CD14-positive monocyte (primary cell): ENCODE measurements around the gene HOXD13. TPM values are rescaled to one million over a fixed set of nuclear protein-coding genes. Genes with fewer than 3 reads are reported as not detected.

Experiments used
- DNase-seq, 3 donors: peaks; one replicate each; pipeline ENCODE4 v3.0.0-alpha.2; 2011 to 2022
- H2AFZ ChIP-seq: 2 replicates; pipeline ENCODE4 v1.6.0; 2012; ENCODE audit warnings: mild to moderate bottlenecking, low read depth, low read length, inconsistent platforms; ENCODE audit not compliant: insufficient read depth, poor library complexity, severe bottlenecking
- H3K27ac ChIP-seq, 2 donors: 1 replicate in 1 of 2; 2 replicates in 1 of 2; pipeline ENCODE4 v1.5.1; 2012 to 2013; ENCODE audit warnings: low read length in 2 of 2, control low read depth in 1 of 2, inconsistent platforms in 1 of 2, low read depth in 1 of 2, mild to moderate bottlenecking in 1 of 2
- H3K27me3 ChIP-seq, 2 donors: one replicate each; pipeline versions ENCODE4 v1.6.0 to v1.6.1; 2011 to 2013; ENCODE audit warnings: low read length in 2 of 2; ENCODE audit not compliant: control insufficient read depth in 2 of 2, insufficient read depth in 2 of 2
- H3K36me3 ChIP-seq, 2 donors: replicated peaks in 1 of 2; 1 replicate in 1 of 2; 2 replicates in 1 of 2; pipeline versions ENCODE4 v1.5.1 to v1.6.1; 2012 to 2013; ENCODE audit warnings: low read length in 2 of 2, control low read depth in 1 of 2, inconsistent platforms in 1 of 2, mild to moderate bottlenecking in 1 of 2; ENCODE audit not compliant: insufficient read depth in 2 of 2, control insufficient read depth in 1 of 2
- H3K4me1 ChIP-seq, 2 donors: 1 replicate in 1 of 2; 2 replicates in 1 of 2; pipeline versions ENCODE4 v1.5.1 to v1.6.1; 2012 to 2013; ENCODE audit warnings: low read length in 2 of 2, control low read depth in 1 of 2, inconsistent platforms in 1 of 2, mild to moderate bottlenecking in 1 of 2, moderate library complexity in 1 of 2; ENCODE audit not compliant: insufficient read depth in 2 of 2, control insufficient read depth in 1 of 2
- H3K4me2 ChIP-seq: replicated peaks from 2 replicates; pipeline ENCODE3; 2012; ENCODE audit warnings: low read length, moderate library complexity, mild to moderate bottlenecking; ENCODE audit not compliant: poor library complexity, severe bottlenecking; ENCODE audit errors: extremely low read depth
- H3K4me3 ChIP-seq, 3 experiments: fragments of 200-600 bp in 1 of 3; sonication (generic) in 1 of 3; replicated peaks in 1 of 3; 1 replicate in 2 of 3; 2 replicates in 1 of 3; pipeline ENCODE4 v1.5.1; 2011 to 2013; ENCODE audit warnings: low read length in 3 of 3, mild to moderate bottlenecking in 3 of 3, control low read depth in 2 of 3, low read depth in 2 of 3, inconsistent platforms in 1 of 3, moderate library complexity in 1 of 3
- H3K79me2 ChIP-seq: 2 replicates; pipeline ENCODE4 v1.6.0; 2012; ENCODE audit warnings: mild to moderate bottlenecking, control low read depth, inconsistent platforms, low read length, moderate library complexity; ENCODE audit not compliant: insufficient read depth
- H3K9ac ChIP-seq: 2 replicates; pipeline ENCODE4 v1.6.0; 2017; ENCODE audit warnings: low read length, mild to moderate bottlenecking; ENCODE audit not compliant: insufficient read depth, poor library complexity, severe bottlenecking
- H3K9me3 ChIP-seq, 2 donors: replicated peaks in 1 of 2; 1 replicate in 1 of 2; 2 replicates in 1 of 2; pipeline versions ENCODE4 v1.5.1 to v1.6.1; 2012 to 2013; ENCODE audit warnings: low read length in 2 of 2, control low read depth in 1 of 2; ENCODE audit not compliant: control insufficient read depth in 1 of 2, insufficient read depth in 1 of 2
- H4K20me1 ChIP-seq: 2 replicates; pipeline ENCODE4 v1.6.0; 2012; ENCODE audit warnings: mild to moderate bottlenecking, low read length, control low read depth, moderate library complexity; ENCODE audit not compliant: insufficient read depth
- H3K27ac Mint-ChIP-seq, 7 donors: one replicate each; pipeline ENCODE4 v1.8.0; 2020; ENCODE audit warnings: mild to moderate bottlenecking in 7 of 7, mixed read lengths in 7 of 7, moderate library complexity in 6 of 7, inconsistent platforms in 2 of 7
- H3K27me3 Mint-ChIP-seq, 3 donors: one replicate each; pipeline ENCODE4 v1.8.0; 2021 to 2022; ENCODE audit warnings: low read depth in 3 of 3, mild to moderate bottlenecking in 3 of 3, mixed read lengths in 3 of 3, moderate library complexity in 3 of 3, inconsistent platforms in 1 of 3
- H3K36me3 Mint-ChIP-seq, 2 donors: one replicate each; pipeline ENCODE4 v1.8.0; 2020; ENCODE audit warnings: mixed read lengths in 2 of 2, inconsistent platforms in 1 of 2, mild to moderate bottlenecking in 1 of 2
- H3K4me1 Mint-ChIP-seq: one replicate; pipeline ENCODE4 v1.8.0; 2020; ENCODE audit warnings: mild to moderate bottlenecking, mixed read lengths
- H3K4me3 Mint-ChIP-seq, 2 donors: one replicate each; pipeline ENCODE4 v1.8.0; 2020; ENCODE audit warnings: mild to moderate bottlenecking in 2 of 2, mixed read lengths in 2 of 2, moderate library complexity in 1 of 2
- H3K9me3 Mint-ChIP-seq, 7 donors: one replicate each; pipeline ENCODE4 v1.8.0; 2020 to 2022; ENCODE audit warnings: mixed read lengths in 7 of 7, mild to moderate bottlenecking in 6 of 7, moderate library complexity in 6 of 7, inconsistent platforms in 2 of 7
- CTCF ChIP-seq: fragments of 200-600 bp; IDR thresholded peaks from one replicate; pipeline ENCODE4 v1.8.0; 2022; ENCODE audit warnings: antibody characterized with exemption, mild to moderate bottlenecking
- WGBS: methylation state at CpG from one replicate; pipeline ENCODE4 v1.1.5; 2013; ENCODE audit warnings: missing lambda C conversion rate; ENCODE audit not compliant: insufficient coverage; 5-methylcytosine and 5-hydroxymethylcytosine counted together
- intact Hi-C, 2 donors: fragments of 100-400 bp; cut with micrococcal nuclease; formaldehyde crosslinking; loops; one replicate each; pipeline versions ENCODE4 v1.15.0 to v1.15.1; 2023
- polyA plus RNA-seq, 3 donors: library from polyadenylated mRNA; depleted of rRNA in 1 of 3; unstranded in 2 of 3; stranded (reverse) in 1 of 3; fragments of 300-500 nt in 2 of 3; fragments of >200 nt in 1 of 3; fragmentation: Illumina TruSeq in 2 of 3; gene quantifications; 1 replicate in 2 of 3; 2 replicates in 1 of 3; pipeline ENCODE4 v1.2.3, GENCODE V29; 2012 to 2021

Gene HOXD13
- polyA plus RNA-seq, 3 donors: not detected

DNA sequence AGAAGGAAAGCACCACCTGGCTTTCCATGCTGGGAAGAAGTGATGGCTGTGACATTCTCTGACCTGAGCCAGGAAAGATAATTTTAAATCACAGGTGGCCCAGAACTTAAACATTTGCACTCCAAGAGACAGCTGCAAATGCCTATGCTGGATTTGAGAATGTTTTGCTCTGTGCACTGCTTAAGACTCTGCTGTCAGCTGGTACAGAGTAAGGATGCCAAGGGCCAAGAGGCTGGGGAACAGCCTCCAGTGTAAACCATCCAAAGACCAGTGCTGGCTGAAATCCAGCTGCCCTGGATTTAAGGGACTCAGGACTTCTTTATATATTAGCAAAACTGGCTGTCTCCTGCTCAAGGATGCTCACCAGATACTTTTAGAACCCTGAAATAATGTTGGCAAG, 40.9 kb downstream of the HOXD13 start:
- no peak for DNase-seq
- no peaks in the 10 kb centered on the region for H3K36me3 ChIP-seq
- no peak for TF ChIP-seq CTCF
- Mint-ChIP-seq H3K27ac (peak overlapping the region in 1 of 7 donors; percentile 33), H3K36me3 (peaks cover 0 to 20% of the 10 kb centered on the region in 2 donors), H3K27me3 (peaks cover 90 to 98% (median 91%) of the 10 kb centered on the region in 3 donors), H3K4me1 (peaks cover 34% of the 10 kb centered on the region), H3K9me3 (peaks cover 0 to 41% (median 28%) of the 10 kb centered on the region in 7 donors), H3K4me3 (peak overlapping the region in 1 of 2 donors; percentile 78)
- no peak overlapping the region for H3K27ac ChIP-seq
- H3K27me3 ChIP-seq: peaks cover 92% of the 10 kb centered on the region in 2 donors
- H3K9me3 ChIP-seq: peaks cover 3 to 66% of the 10 kb centered on the region in 2 donors
- H3K4me1 ChIP-seq: peaks cover 19 to 40% of the 10 kb centered on the region in 2 donors
- H3K4me3 ChIP-seq: no peak overlapping the region
- no peaks in the 10 kb centered on the region for H4K20me1 ChIP-seq
- intact Hi-C loops: loop anchor here in 1 of 2 donors (5.0 kb wide), 1 partner anchor 1796 kb away; no protein-coding TSS in a partner anchor
- no peaks in the 10 kb centered on the region for H3K79me2 ChIP-seq
- no peak overlapping the region for H3K4me2 ChIP-seq
- no peak overlapping the region for H3K9ac ChIP-seq
- no peak overlapping the region for H2AFZ ChIP-seq

DNA sequence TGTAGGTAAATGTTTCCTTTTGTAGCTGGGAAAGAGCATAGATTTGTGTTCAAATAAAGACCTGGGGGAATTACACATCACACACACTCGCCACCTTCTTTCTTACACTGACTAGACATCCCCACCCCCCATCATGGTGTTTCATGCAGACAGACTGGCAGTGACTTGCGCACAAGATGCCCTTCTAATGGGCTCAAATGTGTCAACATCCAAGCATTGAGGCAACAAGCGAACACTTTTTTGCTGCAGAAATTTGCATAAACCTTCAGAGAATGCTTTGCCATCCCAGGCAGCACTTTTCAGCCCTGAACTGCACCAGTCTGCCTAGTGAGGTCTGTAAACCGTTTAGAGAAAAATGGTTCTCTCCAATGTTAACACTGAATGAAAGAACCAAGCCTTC, 41.5 kb downstream of the HOXD13 start:
- H3K36me3 Mint-ChIP-seq: peaks cover 0 to 18% of the 10 kb centered on the region in 2 donors
- no peak for DNase-seq
- no peaks in the 10 kb centered on the region for H4K20me1 ChIP-seq
- peaks cover 0 to 41% (median 32%) of the 10 kb centered on the region in 7 donors for H3K9me3 Mint-ChIP-seq
- H3K4me1 Mint-ChIP-seq: peaks cover 34% of the 10 kb centered on the region
- peaks cover 92% of the 10 kb centered on the region in 2 donors for H3K27me3 ChIP-seq
- H3K79me2 ChIP-seq: no peaks in the 10 kb centered on the region
- H3K4me2 ChIP-seq: no peak overlapping the region
- H3K4me3 ChIP-seq: no peak overlapping the region
- no peaks in the 10 kb centered on the region for H3K36me3 ChIP-seq
- H3K9me3 ChIP-seq: peaks cover 3 to 66% of the 10 kb centered on the region in 2 donors
- H3K27me3 Mint-ChIP-seq: peaks cover 90 to 98% (median 91%) of the 10 kb centered on the region in 3 donors
- peak overlapping the region in 1 of 7 donors; percentile 1 for H3K27ac Mint-ChIP-seq
- 47% methylated on average over 3 of the region's 4 CpGs for WGBS
- TF ChIP-seq CTCF: no peak
- no peak overlapping the region for H2AFZ ChIP-seq
- H3K4me3 Mint-ChIP-seq: peak overlapping the region in 1 of 2 donors; percentile 78
- H3K27ac ChIP-seq: no peak overlapping the region
- intact Hi-C loops: loop anchor here in 1 of 2 donors (5.0 kb wide), 1 partner anchor 1797 kb away; no protein-coding TSS in a partner anchor
- no peak overlapping the region for H3K9ac ChIP-seq
- peaks cover 16 to 36% of the 10 kb centered on the region in 2 donors for H3K4me1 ChIP-seq
